NT2/D1 (cell line): ENCODE measurements around the gene HOXA2.

ENCODE experiments used
- DNase-seq: peaks from one replicate; pipeline ENCODE4 v3.0.0-alpha.2; 2011; ENCODE audit warnings: low read depth, low spot score
- H3K27me3 ChIP-seq: 2 replicates; pipeline ENCODE4 v1.6.0; 2011; ENCODE audit warnings: mild to moderate bottlenecking; ENCODE audit not compliant: insufficient read length, insufficient read depth
- H3K36me3 ChIP-seq: 2 replicates; pipeline ENCODE4 v1.6.1; 2011; ENCODE audit warnings: mild to moderate bottlenecking, low read length, mixed read lengths; ENCODE audit not compliant: insufficient read depth, insufficient read length
- H3K4me1 ChIP-seq: 2 replicates; pipeline ENCODE4 v1.5.1; 2011; ENCODE audit not compliant: insufficient read depth, insufficient read length
- H3K4me3 ChIP-seq: 2 replicates; pipeline ENCODE4 v1.5.1; 2011; ENCODE audit warnings: low read depth; ENCODE audit not compliant: insufficient read length
- H3K9ac ChIP-seq: 2 replicates; pipeline ENCODE4 v1.6.0; 2011; ENCODE audit warnings: low read depth; ENCODE audit not compliant: insufficient read length
- H3K9me3 ChIP-seq: 2 replicates; pipeline ENCODE4 v1.5.1; 2011; ENCODE audit warnings: mild to moderate bottlenecking, low read length; ENCODE audit not compliant: insufficient read depth
- SUZ12 ChIP-seq: IDR thresholded peaks from 2 replicates; pipeline ENCODE4 v1.6.1; 2011; ENCODE audit not compliant: insufficient read length, insufficient read depth; ENCODE audit errors: extremely low read depth
- YY1 ChIP-seq: IDR thresholded peaks from 2 replicates; pipeline ENCODE4 v1.6.1; 2011; ENCODE audit not compliant: insufficient read length, insufficient read depth
- ZNF274 ChIP-seq: IDR thresholded peaks from 2 replicates; pipeline ENCODE4 v1.6.1; 2011; ENCODE audit warnings: mild to moderate bottlenecking, low read depth, low read length

HOXA2 gene

DNA sequence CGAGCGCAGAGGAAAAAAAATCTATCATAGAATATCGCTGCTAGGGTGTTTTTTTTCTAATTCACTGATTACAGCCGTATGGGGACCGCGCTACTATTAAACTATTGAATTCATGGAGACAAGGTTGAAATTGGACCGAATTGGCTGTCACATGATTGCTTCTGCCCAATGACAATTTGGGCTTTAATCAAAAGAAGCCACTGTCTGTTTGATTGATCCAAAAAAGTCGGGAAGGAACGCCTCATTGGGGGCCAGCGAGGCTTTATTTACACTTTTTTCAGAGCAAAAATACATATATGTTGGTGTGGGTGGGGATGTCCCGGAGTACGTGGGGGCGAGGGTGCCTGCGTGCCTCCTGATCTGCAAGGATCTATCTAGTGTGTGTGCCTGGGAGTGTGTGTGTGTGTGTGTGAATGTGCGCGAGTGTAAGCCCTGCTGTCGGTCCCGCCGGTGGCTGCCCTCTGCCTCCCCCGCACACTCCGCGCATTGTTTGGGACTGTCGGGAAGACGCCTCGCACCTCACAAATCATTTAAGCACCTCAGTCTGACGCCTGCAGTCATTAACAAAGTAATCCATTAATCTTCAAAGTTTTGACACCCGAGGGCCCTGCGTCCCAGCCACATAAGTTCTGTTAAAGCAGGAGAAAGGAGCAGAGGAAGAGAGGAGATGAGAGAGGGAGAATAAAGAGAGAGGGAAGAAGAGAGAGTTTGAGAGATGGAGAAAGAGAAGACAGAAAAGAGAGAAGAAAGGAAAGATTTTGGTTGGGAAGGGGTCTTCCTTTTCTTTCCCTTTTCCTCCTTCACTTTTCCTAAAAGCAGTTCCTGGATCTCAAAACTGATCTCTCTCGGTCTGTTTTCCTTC, at the start of gene HOXA2:
HOXA2 (minus strand) TSS at position 103 of the 862 bp plus-strand sequence. CDS start 183 bp downstream, outside the sequence.
- peaks cover 9% of the 10 kb centered on the region for H3K36me3 ChIP-seq
- DNase-seq, result no peak
- H3K4me1 ChIP-seq, result peaks cover 5% of the 10 kb centered on the region
- H3K9ac ChIP-seq, result no peak within 1 kb of the TSS
- H3K27me3 ChIP-seq, result peaks cover 100% of the 10 kb centered on the region
- no peak within 1 kb of the TSS for H3K4me3 ChIP-seq
- TF ChIP-seq YY1 (no peak), SUZ12 (peak; percentile 97), ZNF274 (no peak)
- H3K9me3 ChIP-seq, result no peaks in the 10 kb centered on the region

DNA sequence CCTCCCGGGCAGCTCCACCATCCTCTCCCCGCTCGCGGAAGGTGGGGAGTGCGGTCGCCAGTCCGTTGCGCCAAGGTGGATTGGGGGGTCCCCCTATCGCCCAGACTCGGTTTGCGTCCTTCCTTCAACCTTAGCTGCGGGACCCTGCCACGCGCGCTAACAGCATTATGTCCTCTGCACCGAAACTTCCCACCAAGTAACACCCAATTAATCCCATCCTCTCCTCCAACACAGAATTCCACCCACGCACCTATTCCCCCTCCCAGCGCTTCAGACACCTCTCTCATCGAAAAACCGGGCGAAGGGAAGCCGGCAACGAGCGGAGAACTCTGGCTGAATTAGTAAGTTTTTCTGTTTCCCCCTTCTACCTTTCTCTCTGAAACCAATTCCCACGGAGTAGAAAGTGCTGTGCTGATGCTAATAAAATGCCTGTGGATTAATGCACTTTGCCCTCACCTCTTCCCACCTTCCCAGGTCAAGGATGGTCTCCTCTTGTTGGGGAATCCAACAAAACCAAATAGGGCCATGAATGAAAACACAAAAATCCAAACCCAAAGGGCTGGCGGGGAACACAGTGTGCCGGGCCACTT, 49.0 kb upstream of the HOXA2 start:
- H3K27me3 ChIP-seq, result peaks cover 100% of the 10 kb centered on the region
- no peaks in the 10 kb centered on the region for H3K36me3 ChIP-seq
- H3K9ac ChIP-seq, result peak overlapping the region; percentile 12
- no peak for DNase-seq
- peaks cover 3% of the 10 kb centered on the region for H3K4me1 ChIP-seq
- TF ChIP-seq SUZ12 (no peak), ZNF274 (no peak), YY1 (no peak)
- H3K4me3 ChIP-seq, result peak overlapping the region; percentile 42
- no peaks in the 10 kb centered on the region; the same call in 1 of the 2 replicates for H3K9me3 ChIP-seq

DNA sequence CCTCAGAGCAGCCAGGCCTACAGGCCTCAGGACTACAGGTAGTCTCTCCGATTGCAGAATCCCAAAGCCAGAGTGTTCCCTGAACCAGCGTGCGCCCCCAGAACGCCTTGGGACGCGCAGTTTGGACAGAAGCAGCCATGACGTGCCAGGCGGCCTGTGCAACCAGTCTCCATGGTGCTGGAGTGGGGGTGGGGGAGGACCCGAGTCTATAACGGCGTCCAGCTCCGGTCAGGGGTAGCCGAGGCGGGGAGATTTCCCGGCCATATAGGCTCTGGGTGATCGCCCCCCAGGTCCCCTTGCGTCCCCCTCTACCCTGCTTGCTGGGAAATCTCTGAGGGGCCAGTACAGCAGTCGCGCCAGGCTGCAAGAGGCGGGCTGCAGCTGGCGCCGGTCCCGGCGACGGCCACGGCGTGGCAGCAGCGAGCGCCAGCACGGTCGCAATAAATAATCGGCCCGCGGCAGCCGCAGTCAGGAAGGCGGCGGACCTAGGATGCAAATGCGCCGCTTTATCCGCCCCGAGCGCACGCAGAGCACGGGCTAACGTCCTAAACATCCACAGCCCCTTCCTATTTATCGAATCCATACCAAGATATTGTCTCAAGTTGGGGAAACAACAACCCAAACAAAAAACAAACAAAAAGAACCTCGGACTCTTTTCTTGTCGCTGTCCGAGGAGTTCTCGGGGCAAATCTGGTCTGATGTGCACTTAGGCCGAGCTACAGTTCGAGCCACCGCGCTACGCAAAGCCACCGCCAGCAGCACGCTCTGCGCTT, 48.3 kb upstream of the HOXA2 start:
- TF ChIP-seq ZNF274 (no peak), SUZ12 (no peak), YY1 (no peak)
- Histone ChIP-seq H3K27me3 (peaks cover 100% of the 10 kb centered on the region), H3K4me3 (peak overlapping the region; percentile 42), H3K9ac (peak overlapping the region; percentile 12), H3K36me3 (no peaks in the 10 kb centered on the region), H3K9me3 (no peaks in the 10 kb centered on the region; the same call in 1 of the 2 replicates), H3K4me1 (peaks cover 3% of the 10 kb centered on the region)
- DNase-seq, result no peak

DNA sequence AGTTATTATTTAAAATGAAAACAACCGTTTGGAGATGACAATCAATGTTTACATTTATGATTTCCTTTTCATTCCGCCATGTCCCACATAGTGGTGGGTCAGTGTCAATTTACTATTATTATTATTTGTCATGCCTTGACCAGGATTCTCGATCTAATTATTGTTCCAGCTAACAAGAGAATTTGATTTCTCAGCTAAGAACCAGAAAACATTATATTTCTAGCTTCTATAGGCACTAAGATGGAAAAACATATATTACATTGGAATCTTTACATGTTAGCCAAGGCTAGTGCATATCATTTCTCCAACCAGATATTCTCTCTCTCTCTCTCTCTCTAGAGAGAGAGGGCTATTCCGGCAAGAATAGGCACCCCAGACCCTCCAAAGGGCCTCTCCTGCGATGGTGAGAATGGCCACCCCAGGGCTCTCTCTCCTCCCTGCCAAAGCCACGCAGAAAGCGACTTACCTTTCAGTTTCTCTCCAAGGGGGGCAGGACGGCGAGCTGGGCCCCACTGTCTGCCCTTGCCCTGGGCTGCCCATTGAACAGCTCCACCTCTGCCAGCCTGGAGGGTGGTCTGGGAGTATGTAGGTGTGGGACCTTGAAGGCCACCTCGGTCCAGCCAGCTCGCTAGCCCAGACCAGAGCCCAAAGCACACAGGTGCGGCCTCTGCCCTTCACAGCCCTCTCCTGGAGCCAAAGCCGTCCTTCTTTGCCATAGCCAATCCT, 47.5 kb upstream of the HOXA2 start:
- H3K9ac ChIP-seq, result peak overlapping the region; percentile 12
- no peaks in the 10 kb centered on the region for H3K36me3 ChIP-seq
- peaks cover 3% of the 10 kb centered on the region for H3K4me1 ChIP-seq
- peaks cover 100% of the 10 kb centered on the region for H3K27me3 ChIP-seq
- TF ChIP-seq YY1 (no peak), ZNF274 (no peak), SUZ12 (no peak)
- DNase-seq, result no peak
- H3K9me3 ChIP-seq, result no peaks in the 10 kb centered on the region; the same call in 1 of the 2 replicates
- peak overlapping the region; percentile 42 for H3K4me3 ChIP-seq

DNA sequence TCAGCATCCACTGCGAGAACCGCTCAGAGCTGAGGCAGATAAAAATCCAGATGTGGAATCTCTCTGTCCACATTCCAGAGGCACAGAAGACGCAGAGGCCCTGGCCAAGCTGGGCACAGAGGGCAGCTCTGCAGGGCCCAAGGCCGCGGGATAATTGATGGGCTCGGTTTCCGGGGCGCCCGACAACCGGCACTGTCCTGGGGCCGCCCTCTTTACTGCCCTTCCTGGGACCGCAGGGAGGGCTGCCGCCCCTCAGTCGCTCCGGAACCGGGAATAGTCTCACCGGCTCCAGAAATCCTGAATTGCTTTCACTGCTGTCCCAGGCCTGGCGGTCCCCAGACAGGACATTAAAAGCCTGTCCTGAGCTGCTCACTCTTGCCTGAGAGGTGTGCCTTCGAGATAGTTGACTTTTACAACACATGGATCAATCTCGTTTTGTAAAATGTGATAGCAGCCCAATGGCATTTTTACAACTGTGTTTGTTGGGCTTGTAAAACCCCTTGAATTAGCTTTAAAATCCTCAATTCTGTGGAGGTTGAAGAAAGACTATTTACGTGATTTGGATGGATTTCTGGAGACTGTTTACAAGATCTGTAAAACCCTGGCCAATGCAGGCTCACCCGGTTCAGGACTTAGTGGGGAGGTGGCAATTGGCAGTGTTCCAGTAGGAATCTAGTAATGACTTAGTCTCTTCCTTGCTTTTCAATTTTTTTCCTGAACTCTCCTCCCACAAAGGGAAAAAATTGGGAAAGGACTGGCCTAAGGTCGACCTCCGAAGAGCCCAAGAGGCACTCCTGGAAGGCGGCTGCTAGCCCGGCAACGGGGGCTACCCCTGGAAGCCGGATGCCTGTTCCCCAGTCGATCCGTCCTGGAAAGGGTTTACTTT, 46.5 kb upstream of the HOXA2 start:
- peaks cover 100% of the 10 kb centered on the region for H3K27me3 ChIP-seq
- H3K4me1 ChIP-seq, result peaks cover 3% of the 10 kb centered on the region
- no peak overlapping the region for H3K9ac ChIP-seq
- TF ChIP-seq YY1 (no peak), SUZ12 (no peak), ZNF274 (no peak)
- DNase-seq, result no peak
- H3K4me3 ChIP-seq, result no peak overlapping the region
- no peaks in the 10 kb centered on the region for H3K36me3 ChIP-seq
- no peaks in the 10 kb centered on the region; the same call in 1 of the 2 replicates for H3K9me3 ChIP-seq
